RWPE2 (cell line): ENCODE results near the gene NATD1.
A peak's percentile ranks its signal among the peaks of the same experiment; 100 is the strongest.

Experiments
- ATAC-seq: fragments of 200-7000 bp; cut with Tn5 transposase; 3 replicates; pipeline ENCODE4 v1.9.1; 2021; ENCODE audit warnings: low read depth
- DNase-seq: peaks from one replicate; pipeline ENCODE4 v3.0.0-alpha.2; 2020; ENCODE audit warnings: low spot score
- H3K27ac ChIP-seq: fragments of 450-650 bp; 2 replicates; pipeline ENCODE4 v1.5.1; 2017; ENCODE audit warnings: mild to moderate bottlenecking; ENCODE audit not compliant: poor library complexity, severe bottlenecking
- H3K27me3 ChIP-seq: fragments of 250-450 bp; sonication (Bioruptor Pico); 2 replicates; pipeline ENCODE4 v1.5.1; 2021; ENCODE audit warnings: mild to moderate bottlenecking, moderate library complexity; ENCODE audit not compliant: insufficient read depth, poor library complexity, severe bottlenecking
- H3K36me3 ChIP-seq: fragments of 250-450 bp; sonication (Bioruptor Pico); 2 replicates; pipeline ENCODE4 v1.5.1; 2020; ENCODE audit warnings: low read depth, mild to moderate bottlenecking, moderate library complexity
- H3K4me1 ChIP-seq: fragments of 250-450 bp; sonication (Bioruptor Pico); 2 replicates; pipeline ENCODE4 v1.5.1; 2021; ENCODE audit warnings: mild to moderate bottlenecking, moderate library complexity; ENCODE audit not compliant: insufficient read depth, poor library complexity, severe bottlenecking
- H3K4me3 ChIP-seq: fragments of 250-450 bp; sonication (Bioruptor Pico); 2 replicates; pipeline ENCODE4 v1.5.1; 2021; ENCODE audit warnings: mild to moderate bottlenecking, moderate library complexity; ENCODE audit not compliant: severe bottlenecking
- H3K9me3 ChIP-seq: fragments of 250-450 bp; sonication (Bioruptor Pico); 2 replicates; pipeline ENCODE4 v1.5.1; 2021; ENCODE audit warnings: mild to moderate bottlenecking, moderate library complexity; ENCODE audit not compliant: severe bottlenecking
- CTCF ChIP-seq: fragments of 450-650 bp; IDR thresholded peaks from one replicate; pipeline ENCODE4 v1.5.1; 2017; ENCODE audit warnings: mild to moderate bottlenecking, moderate library complexity; ENCODE audit not compliant: poor library complexity, severe bottlenecking

Gene NATD1

GRCh38 chr17:21278450-21279197 lies 25.4 kb upstream of the NATD1 start:
- Histone ChIP-seq H3K27me3 (no peaks in the 10 kb centered on the region), H3K4me3 (no peak overlapping the region), H3K9me3 (no peaks in the 10 kb centered on the region), H3K36me3 (no peaks in the 10 kb centered on the region), H3K4me1 (peaks cover 9% of the 10 kb centered on the region), H3K27ac (no peak overlapping the region)
- no peak for TF ChIP-seq CTCF
- no peak for DNase-seq
- ATAC-seq: no peak

DNA sequence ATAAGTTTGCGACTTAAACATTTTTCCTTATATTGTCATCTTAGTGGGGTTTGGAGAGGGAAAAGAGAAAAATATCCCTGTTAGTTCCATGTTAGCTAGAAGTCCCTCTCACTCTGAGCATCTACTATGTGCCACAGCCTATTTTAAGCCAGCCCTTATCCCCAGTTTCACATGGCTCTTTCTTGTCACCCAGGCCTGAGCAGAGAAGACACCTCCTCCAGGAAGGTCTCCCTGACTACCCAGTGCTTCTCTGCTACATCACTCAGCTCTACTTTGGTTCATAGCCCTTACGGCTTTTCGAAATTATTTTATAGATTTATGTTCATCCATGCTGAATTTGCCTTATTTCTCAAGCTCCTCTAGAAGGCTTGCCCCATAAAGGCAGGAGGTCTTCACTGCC lies 24.1 kb upstream of the NATD1 start:
- ATAC-seq: no peak
- Histone ChIP-seq H3K9me3 (no peaks in the 10 kb centered on the region), H3K27me3 (no peaks in the 10 kb centered on the region), H3K27ac (no peak overlapping the region), H3K4me3 (no peak overlapping the region), H3K36me3 (no peaks in the 10 kb centered on the region), H3K4me1 (peaks cover 6% of the 10 kb centered on the region)
- no peak for DNase-seq
- TF ChIP-seq CTCF: no peak

- TF ChIP-seq CTCF: no peak
- H3K27ac ChIP-seq: no peak overlapping the region
- H3K4me3 ChIP-seq: no peak overlapping the region
- DNase-seq: no peak
- peaks cover 2% of the 10 kb centered on the region for H3K4me1 ChIP-seq
- ATAC-seq: no peak
- no peaks in the 10 kb centered on the region for H3K36me3 ChIP-seq
- no peaks in the 10 kb centered on the region for H3K27me3 ChIP-seq
- no peaks in the 10 kb centered on the region for H3K9me3 ChIP-seq
Measured at GRCh38 chr17:21276264-21276588, 23.0 kb upstream of the NATD1 start.

GRCh38 chr17:21275579-21276263 lies 22.5 kb upstream of the NATD1 start:
- Histone ChIP-seq H3K27me3 (no peaks in the 10 kb centered on the region), H3K27ac (no peak overlapping the region), H3K4me1 (peaks cover 2% of the 10 kb centered on the region), H3K36me3 (no peaks in the 10 kb centered on the region), H3K4me3 (peak overlapping the region; percentile 40), H3K9me3 (no peaks in the 10 kb centered on the region)
- DNase-seq (no peak), ATAC-seq (peak; percentile 85)
- TF ChIP-seq CTCF: no peak

GRCh38 chr17:21275047-21275578 lies 21.9 kb upstream of the NATD1 start:
- H3K36me3 ChIP-seq: no peaks in the 10 kb centered on the region
- peaks cover 2% of the 10 kb centered on the region for H3K4me1 ChIP-seq
- no peaks in the 10 kb centered on the region for H3K27me3 ChIP-seq
- DNase-seq (no peak), ATAC-seq (no peak; the same call in 2 of the 3 replicates)
- H3K9me3 ChIP-seq: no peaks in the 10 kb centered on the region
- no peak for TF ChIP-seq CTCF
- H3K27ac ChIP-seq: no peak overlapping the region
- peak overlapping the region; percentile 40 for H3K4me3 ChIP-seq
